ENCODE results near the gene CPNE6.

GRCh38 chr14:24117179-24117578 is 45.8 kb downstream of the CPNE6 start:
- TF ChIP-seq CTCF (IDR thresholded peaks at IDR 0.05) = no peak
- TF ChIP-seq EZH2 (IDR thresholded peaks at IDR 0.05; ENCODE audit: borderline replicate concordance, insufficient read depth, low read depth, low read length, poor library complexity, severe bottlenecking) = no peak

All from B cell (primary cell).